ENCODE data around the gene AHNAK2.

The AHNAK2 gene

GRCh38 chr14:104936361-104937155, 41.6 kb downstream of the AHNAK2 start:
- ChIA-PET CTCF (interaction anchor here (1.1 to 1.2 kb wide), 2 partner anchors 109 to 153 kb away, joined by 3 to 4 read pairs; no protein-coding TSS in a partner anchor), POLR2A (no interaction called here)
- Histone ChIP-seq H3K27ac (ENCODE audit: extremely low read depth, low read depth, low read length) (no peak overlapping the region), H3K9me3 (ENCODE audit: control insufficient read depth, insufficient read depth, low read depth, low read length) (no peaks in the 10 kb centered on the region), H3K36me3 (ENCODE audit: control insufficient read depth in 2 of 2, insufficient read depth in 1 of 2, low read length in 2 of 2) (no peaks in the 10 kb centered on the region), H3K4me3 (ENCODE audit: low read depth, low read length) (no peak overlapping the region), H3K4me1 (ENCODE audit: control insufficient read depth, insufficient read depth, low read length) (no peaks in the 10 kb centered on the region)
- TF ChIP-seq TSHZ1 (tag by site-specific recombination; IDR thresholded peaks at IDR 0.05; ENCODE audit: borderline replicate concordance) (no peak), ZIC2 (tag by site-specific recombination; IDR thresholded peaks at IDR 0.05) (0 out of 2 replicates have a peak, but pooled peaks have one; percentile 7), KLF17 (tag by site-specific recombination; IDR thresholded peaks at IDR 0.05) (no peak)

GRCh38 chr14:104935955-104936354, 42.2 kb downstream of the AHNAK2 start:
- POLR2A ChIA-PET = no interaction called here

GRCh38 chr14:104935026-104935650, 43.0 kb downstream of the AHNAK2 start:
- Histone ChIP-seq H3K36me3 (ENCODE audit: control insufficient read depth in 2 of 2, insufficient read depth in 1 of 2, low read length in 2 of 2) (no peaks in the 10 kb centered on the region), H3K27ac (ENCODE audit: extremely low read depth, low read depth, low read length) (no peak overlapping the region), H3K4me1 (ENCODE audit: control insufficient read depth, insufficient read depth, low read length) (no peaks in the 10 kb centered on the region), H3K9me3 (ENCODE audit: control insufficient read depth, insufficient read depth, low read depth, low read length) (no peaks in the 10 kb centered on the region), H3K4me3 (ENCODE audit: low read depth, low read length) (no peak overlapping the region)
- ChIA-PET CTCF (interaction anchor here (0.6 to 1.6 kb wide), 7 partner anchors 33 to 409 kb away, joined by 3 to 4 read pairs (median 3); no protein-coding TSS in a partner anchor), POLR2A (no interaction called here)
- TF ChIP-seq ZNF350 (tag by site-specific recombination; IDR thresholded peaks at IDR 0.05) = no peak

More at GRCh38 chr14:104935955-104936354, 42.2 kb downstream of the AHNAK2 start:
- Histone ChIP-seq H3K4me1 (ENCODE audit: control insufficient read depth, insufficient read depth, low read length) (no peaks in the 10 kb centered on the region), H3K27ac (ENCODE audit: extremely low read depth, low read depth, low read length) (no peak overlapping the region), H3K9me3 (ENCODE audit: control insufficient read depth, insufficient read depth, low read depth, low read length) (no peaks in the 10 kb centered on the region), H3K36me3 (ENCODE audit: control insufficient read depth in 2 of 2, insufficient read depth in 1 of 2, low read length in 2 of 2) (no peaks in the 10 kb centered on the region), H3K4me3 (ENCODE audit: low read depth, low read length) (no peak overlapping the region)
- TF ChIP-seq ZNF777 (tag by site-specific recombination; IDR thresholded peaks at IDR 0.05; ENCODE audit: borderline replicate concordance) (no peak), ZIC2 (tag by site-specific recombination; IDR thresholded peaks at IDR 0.05) (peak; percentile 15; the same call in 1 of the 2 replicates)
- CTCF ChIA-PET = interaction anchor here (0.9 to 1.6 kb wide), 3 partner anchors 34 to 110 kb away, joined by 3 read pairs; no protein-coding TSS in a partner anchor

- Histone ChIP-seq H3K4me1 (ENCODE audit: control insufficient read depth, insufficient read depth, low read length) (no peaks in the 10 kb centered on the region), H3K9me3 (ENCODE audit: control insufficient read depth, insufficient read depth, low read depth, low read length) (no peaks in the 10 kb centered on the region), H3K27ac (ENCODE audit: extremely low read depth, low read depth, low read length) (no peak overlapping the region), H3K4me3 (ENCODE audit: low read depth, low read length) (no peak overlapping the region), H3K36me3 (ENCODE audit: control insufficient read depth in 2 of 2, insufficient read depth in 1 of 2, low read length in 2 of 2) (no peaks in the 10 kb centered on the region)
- CTCF ChIA-PET = interaction anchor here (0.7 to 1.2 kb wide), 4 partner anchors 33 to 410 kb away, joined by 3 to 4 read pairs (median 3); no protein-coding TSS in a partner anchor
- POLR2A ChIA-PET = interaction anchor here (0.9 to 1.2 kb wide), 3 partner anchors 34 to 41 kb away, joined by 3 to 5 read pairs (median 4); no protein-coding TSS in a partner anchor
- TF ChIP-seq PRDM10 (tag by site-specific recombination; IDR thresholded peaks at IDR 0.05) = no peak
- TF ChIP-seq PRDM1 (tag by site-specific recombination; IDR thresholded peaks at IDR 0.05) = 0 out of 2 replicates have a peak, but pooled peaks have one; percentile 22
- no peak for TF ChIP-seq ZNF488 (tag by site-specific recombination; IDR thresholded peaks at IDR 0.05)
- no peak for TF ChIP-seq ZIC2 (tag by site-specific recombination; IDR thresholded peaks at IDR 0.05)
- no peak for TF ChIP-seq ZNF548 (tag by site-specific recombination; IDR thresholded peaks at IDR 0.05)
- 0 out of 2 replicates have a peak, but pooled peaks have one; percentile 13 for TF ChIP-seq ZNF600 (tag by site-specific recombination; IDR thresholded peaks at IDR 0.05)
These were observed 44.1 kb downstream of the AHNAK2 start for GRCh38 chr14:104933746-104934733.

All from HEK293 (cell line).